Astrocyte of the spinal cord (primary cell): ENCODE data around the gene HOXA1.

Source experiments
- DNase-seq: peaks from one replicate; pipeline ENCODE4 v3.0.0; 2011; ENCODE audit warnings: low read depth, low spot score
- H3K4me3 ChIP-seq: 2 replicates; pipeline ENCODE4 v1.5.1; 2011; ENCODE audit warnings: low read depth, mild to moderate bottlenecking, low read length, moderate library complexity
- in situ Hi-C: cut with HindIII; loops from 2 replicates; pipeline ENCODE4 v1.10.0; 2017; ENCODE audit warnings: low sequenced_read_pairs
- TF ChIP-seq, protein P1 (sequence below): IDR thresholded peaks from 2 replicates; pipeline ENCODE4 v1.5.1; 2012; ENCODE audit warnings: low read depth, mild to moderate bottlenecking, low read length, inconsistent platforms

Gene HOXA1

DNA sequence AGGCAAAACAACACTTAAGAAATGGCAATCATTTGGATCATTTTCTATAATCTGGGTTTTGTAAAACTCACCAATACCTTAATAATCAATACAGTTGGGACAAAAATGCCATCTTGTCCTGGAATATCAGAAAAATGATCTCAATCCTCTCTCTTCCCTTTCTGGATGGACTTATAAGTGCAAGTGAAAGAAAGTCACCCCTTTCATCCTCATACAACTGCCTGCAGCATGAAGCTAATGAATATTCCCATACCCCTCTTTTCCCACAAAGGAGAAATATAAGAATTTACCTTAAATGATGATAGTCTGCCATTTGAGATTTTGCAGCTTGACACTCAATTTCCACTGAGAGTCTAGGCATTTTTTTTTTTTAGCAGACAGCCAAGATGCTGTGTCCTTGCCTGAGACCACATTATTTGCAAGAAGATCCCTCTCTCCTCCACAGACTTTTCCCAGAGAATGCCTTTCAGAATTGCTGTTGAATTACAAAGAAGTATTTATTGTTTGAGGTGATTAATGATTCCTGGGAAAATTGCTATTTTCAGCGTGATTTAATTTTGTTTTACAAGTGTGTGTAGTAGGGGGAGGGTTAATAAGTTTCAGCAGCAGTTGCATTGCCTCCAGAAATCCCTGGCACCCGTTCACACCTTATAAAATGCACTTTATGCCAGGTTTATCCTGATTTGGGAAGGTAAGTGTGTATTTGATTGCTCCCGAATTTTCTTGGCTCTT is 31.0 kb upstream of the HOXA1 start:
- DNase-seq, result no peak
- in situ Hi-C loops, result loop anchor here (10.0 kb wide), 1 partner anchor 272 kb away; no protein-coding TSS in a partner anchor
- H3K4me3 ChIP-seq, result no peak overlapping the region
- TF ChIP-seq, protein P1, sequence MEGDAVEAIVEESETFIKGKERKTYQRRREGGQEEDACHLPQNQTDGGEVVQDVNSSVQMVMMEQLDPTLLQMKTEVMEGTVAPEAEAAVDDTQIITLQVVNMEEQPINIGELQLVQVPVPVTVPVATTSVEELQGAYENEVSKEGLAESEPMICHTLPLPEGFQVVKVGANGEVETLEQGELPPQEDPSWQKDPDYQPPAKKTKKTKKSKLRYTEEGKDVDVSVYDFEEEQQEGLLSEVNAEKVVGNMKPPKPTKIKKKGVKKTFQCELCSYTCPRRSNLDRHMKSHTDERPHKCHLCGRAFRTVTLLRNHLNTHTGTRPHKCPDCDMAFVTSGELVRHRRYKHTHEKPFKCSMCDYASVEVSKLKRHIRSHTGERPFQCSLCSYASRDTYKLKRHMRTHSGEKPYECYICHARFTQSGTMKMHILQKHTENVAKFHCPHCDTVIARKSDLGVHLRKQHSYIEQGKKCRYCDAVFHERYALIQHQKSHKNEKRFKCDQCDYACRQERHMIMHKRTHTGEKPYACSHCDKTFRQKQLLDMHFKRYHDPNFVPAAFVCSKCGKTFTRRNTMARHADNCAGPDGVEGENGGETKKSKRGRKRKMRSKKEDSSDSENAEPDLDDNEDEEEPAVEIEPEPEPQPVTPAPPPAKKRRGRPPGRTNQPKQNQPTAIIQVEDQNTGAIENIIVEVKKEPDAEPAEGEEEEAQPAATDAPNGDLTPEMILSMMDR, result no peak

DNA sequence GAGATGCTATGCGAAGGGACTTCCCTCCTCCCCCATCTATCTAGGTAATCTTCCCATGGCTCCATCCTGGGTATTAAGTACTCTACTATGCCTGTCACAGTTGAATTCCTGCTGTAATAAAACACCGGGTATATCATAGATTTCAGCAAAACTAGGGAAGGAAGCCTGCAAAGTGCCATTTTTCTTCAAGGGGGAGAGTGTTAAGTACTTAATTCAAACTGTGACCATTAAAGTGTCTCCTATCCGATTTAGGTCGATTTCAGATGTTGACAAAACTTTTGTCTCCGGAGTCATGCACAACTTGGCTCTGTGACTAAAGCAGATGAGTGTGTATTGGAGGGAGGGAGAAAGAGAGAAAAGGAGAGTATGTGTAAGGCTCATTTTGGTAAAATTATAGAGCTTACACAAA is 30.2 kb upstream of the HOXA1 start:
- TF ChIP-seq, protein P1, result no peak
- no peak for DNase-seq
- H3K4me3 ChIP-seq, result no peak overlapping the region
- in situ Hi-C loops, result loop anchor here (10.0 kb wide), 1 partner anchor 271 kb away; no protein-coding TSS in a partner anchor

DNA sequence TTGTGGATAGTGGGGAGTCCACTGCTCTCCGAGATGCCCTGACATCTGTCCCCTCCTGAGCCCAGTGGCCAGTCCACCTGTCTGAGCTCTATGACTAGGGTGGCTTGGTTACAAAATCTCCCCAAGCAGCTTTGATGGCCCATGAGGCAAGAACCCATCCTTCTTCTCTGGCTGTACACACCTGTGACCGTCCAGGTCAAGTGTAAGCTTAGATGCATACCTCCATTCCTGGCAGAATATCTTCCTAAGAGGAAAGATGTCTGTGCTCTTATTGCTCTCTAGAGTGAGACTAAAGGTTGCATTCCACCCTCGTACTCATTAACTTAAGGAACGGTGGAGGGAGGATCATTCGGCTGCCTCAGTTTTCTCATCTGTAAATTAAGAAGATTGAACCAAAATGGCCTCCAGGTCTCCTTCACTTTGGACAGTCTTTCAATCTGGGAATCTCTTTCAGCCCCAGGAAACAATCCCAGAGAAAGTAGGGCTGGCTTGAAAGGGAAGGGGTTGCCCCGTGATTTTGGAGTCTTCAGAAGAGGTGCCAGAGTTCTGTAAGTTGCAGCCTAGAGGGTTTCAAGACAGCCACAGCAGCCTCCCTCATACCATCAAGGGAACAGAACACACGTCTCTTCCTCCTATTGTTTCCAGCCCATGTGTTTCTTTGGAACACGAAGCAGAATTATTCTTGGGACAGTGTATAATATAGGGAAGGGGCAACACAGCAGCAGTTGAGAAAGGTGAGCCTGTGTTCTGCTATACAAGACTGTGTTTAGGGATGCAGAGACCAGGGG is 29.3 kb upstream of the HOXA1 start:
- in situ Hi-C loops, result loop anchor here (10.0 kb wide), 1 partner anchor 270 kb away; no protein-coding TSS in a partner anchor
- H3K4me3 ChIP-seq, result no peak overlapping the region
- TF ChIP-seq, protein P1, result no peak
- DNase-seq, result no peak

DNA sequence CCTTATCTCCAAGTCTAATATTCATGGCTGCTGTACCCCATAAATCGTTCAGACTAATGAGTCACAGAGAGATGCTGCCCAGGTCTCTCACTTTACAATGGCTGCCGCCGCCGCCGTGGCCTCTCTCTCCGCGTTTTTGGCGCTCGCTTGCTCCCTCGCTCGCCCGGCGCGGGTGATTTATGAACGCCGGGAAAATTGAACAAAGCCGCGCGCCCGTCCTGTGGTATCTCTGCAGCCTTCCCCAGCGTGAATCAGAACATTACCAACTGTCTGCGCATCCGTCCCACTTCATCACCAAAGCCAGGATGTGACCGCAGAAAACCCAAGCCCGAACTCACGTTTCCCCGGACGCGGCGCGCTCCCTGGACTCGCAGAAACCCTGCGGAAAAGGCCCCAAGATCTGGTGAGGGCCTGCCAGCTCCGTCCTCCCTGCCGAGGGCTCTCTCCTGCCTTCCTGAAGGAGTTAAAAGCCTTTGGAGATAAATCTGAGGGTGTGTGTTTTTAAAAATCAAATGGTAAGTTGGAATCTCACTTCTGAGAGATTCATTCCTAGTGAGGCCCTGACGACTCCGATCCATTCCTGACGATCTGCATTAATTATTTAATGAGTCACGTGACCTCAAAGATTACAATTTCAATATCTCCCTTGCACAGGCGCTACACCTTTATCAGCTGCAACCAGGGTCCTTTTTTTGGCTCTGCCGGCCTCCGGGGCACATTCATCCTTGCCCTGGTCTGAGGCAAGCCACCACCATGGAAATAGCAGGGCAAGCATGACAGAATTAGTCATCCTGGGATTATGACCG is 28.5 kb upstream of the HOXA1 start:
- H3K4me3 ChIP-seq, result peak overlapping the region; percentile 64
- DNase-seq, result peak; percentile 99
- in situ Hi-C loops, result loop anchor here (10.0 kb wide), 1 partner anchor 269 kb away; no protein-coding TSS in a partner anchor
- TF ChIP-seq, protein P1, result no peak

DNA sequence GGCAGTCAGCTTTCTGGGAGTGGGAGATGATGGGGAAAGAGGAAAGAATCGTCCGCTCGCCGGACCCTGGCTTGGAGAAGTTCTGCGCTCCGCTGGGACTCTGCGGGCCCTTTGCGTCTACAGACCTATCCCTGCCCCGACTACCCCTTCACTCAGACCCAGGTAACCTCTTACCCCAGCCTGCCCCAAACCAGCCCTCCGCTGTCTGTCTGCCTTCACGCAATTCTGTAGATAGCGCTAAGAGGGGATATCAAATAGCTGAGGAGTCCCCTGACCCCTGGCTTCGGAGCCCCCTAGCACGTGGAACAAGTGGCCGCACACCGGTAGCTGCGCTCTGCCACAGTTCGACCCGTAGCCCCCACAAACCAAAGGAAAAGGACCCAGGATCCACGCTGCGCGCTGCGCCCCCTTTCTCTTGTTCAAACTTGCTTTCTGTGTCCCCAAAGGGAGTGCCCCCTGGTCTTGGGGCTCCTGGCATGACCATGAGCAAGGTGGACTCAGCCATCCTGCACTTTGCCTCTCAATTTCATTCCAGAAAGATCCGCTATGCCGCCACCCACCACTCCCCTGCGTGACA is 27.8 kb upstream of the HOXA1 start:
- H3K4me3 ChIP-seq, result peak overlapping the region; percentile 64
- TF ChIP-seq, protein P1, result no peak
- DNase-seq, result no peak
- in situ Hi-C loops, result loop anchor here (10.0 kb wide), 1 partner anchor 269 kb away; no protein-coding TSS in a partner anchor

DNA sequence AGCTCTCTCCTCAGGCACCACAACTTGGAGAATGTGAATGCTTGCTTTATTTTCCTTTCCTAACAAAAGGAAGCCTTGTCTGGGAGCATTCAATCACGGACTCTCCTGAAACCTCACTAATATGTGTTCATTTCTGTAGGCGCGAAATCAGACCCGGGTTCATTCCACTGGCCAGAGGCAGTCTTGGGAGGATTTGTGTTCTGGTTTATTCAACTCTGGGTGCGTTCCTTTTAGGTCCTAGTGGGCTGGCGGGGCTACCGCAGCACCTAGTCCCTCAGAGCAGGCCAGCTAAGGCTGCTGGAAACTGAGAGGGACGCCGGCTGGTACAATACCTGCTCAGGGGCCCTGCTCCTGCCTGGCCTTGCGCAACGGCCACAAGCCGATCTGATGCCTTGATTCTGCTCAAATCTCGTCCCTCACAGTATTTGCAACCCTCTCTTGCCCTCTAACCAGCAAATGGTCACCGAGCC is 27.2 kb upstream of the HOXA1 start:
- in situ Hi-C loops, result loop anchor here (10.0 kb wide), 1 partner anchor 268 kb away; no protein-coding TSS in a partner anchor
- peak overlapping the region; percentile 64 for H3K4me3 ChIP-seq
- TF ChIP-seq, protein P1, result no peak
- peak; percentile 77 for DNase-seq
